Suppressor macrophage treated with lipopolysaccharide for 4 hours (primary cell): ENCODE data around the gene MYL10.

Experiments
- DNase-seq: peaks from one replicate; pipeline ENCODE4 v3.0.0-alpha.2; 2020

MYL10 gene

DNA sequence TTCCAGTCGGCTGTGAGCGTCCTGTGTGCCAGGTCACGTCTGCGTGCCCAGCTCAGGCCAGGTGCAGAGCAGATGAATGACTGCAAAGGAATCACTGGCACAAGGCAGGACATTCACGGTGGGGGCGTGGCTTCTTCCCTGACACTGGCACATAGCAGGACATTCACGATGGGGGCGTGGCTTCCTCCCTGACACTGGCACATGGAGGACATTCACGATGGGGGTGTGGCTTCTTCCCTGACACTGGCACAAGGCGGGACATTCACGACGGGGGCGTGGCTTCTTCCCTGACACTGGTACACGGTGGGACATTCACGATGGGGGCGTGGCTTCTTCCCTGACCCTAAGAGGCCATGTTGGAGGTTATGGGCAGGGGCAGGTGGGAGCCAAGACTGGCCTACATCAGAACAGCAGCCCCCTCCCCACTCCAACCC lies 64.3 kb downstream of the MYL10 start:
- no peak for DNase-seq

DNA sequence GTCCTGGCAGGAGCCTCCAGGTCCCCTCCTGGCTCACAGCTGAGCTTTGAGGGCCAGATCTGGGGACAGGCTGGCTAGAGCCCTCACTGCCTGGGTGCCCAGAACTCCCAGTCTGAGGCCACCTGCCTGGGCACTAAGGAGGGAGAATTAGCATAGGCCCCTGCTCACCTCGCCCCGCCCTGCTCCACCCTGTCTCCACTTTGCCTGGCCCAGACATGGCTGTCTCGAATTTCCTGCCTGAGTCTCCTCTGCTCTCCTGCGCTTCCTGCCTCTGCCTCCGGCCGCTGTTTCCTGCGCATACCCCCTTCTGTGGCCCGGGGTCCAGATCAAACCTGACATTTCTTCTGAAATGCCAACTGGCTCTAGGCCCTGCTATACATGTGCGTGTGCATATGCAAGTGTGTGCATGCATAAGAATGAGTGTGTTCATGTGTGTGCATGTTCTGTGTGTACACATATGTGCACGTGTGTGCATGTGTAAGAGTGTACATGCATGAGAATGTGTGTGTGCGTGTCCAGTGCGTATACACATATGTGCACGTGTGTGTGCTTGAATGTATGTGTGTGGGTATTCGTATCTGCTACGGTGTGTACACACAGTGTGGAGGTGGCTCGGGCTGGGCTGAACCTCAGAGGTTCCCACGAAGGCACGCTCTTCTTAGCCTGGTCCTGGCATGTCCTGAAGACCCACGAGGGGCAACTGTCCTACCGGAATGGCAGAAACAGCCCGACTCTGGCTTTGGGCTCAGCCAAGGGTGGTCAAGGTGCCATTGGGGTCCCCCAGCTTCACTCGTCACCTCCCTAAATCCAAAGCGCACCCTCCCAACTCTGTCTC lies 64.9 kb downstream of the MYL10 start:
- DNase-seq, result no peak
